Liver (tissue), 2 donors: ENCODE data around the gene MYO1B.

ENCODE experiments used
- CTCF ChIP-seq: fragments of 150-350 bp; IDR thresholded peaks from 2 replicates; pipeline ENCODE4 v1.5.1; 2017; ENCODE audit warnings: improper control_type of control experiment, low read depth, low read length; ENCODE audit not compliant: missing input control
- MAX ChIP-seq: IDR thresholded peaks from 2 replicates; pipeline ENCODE4 v1.6.1; 2016; ENCODE audit warnings: antibody characterized with exemption
- YY1 ChIP-seq: IDR thresholded peaks from 2 replicates; pipeline ENCODE4 v1.6.1; 2016; ENCODE audit warnings: antibody characterized with exemption, mild to moderate bottlenecking
- donor health status: healthy.

- TF ChIP-seq YY1 (no peak), CTCF (no peak), MAX (no peak)
Measured at GRCh38 chr2:191411472-191411871, 166.3 kb downstream of the MYO1B start.
